Kidney glomerular epithelial cell (primary cell): Measurements from ENCODE around the gene TRPC4.
A peak's percentile ranks its signal among the peaks of the same experiment; 100 is the strongest.
"Not testable (repeated sequence)": the region's sequence is repeated elsewhere in the genome, so short reads cannot be mapped to it uniquely, and the experiment has no call there.

Experiments
- DNase-seq: peaks from one replicate; lab custom pipeline; 2025; lab: John Stamatoyannopoulos, UW

The TRPC4 gene

GRCh38 chr13:37816276-37816675, 53.3 kb downstream of the TRPC4 start:
- no peak for DNase-seq

DNA sequence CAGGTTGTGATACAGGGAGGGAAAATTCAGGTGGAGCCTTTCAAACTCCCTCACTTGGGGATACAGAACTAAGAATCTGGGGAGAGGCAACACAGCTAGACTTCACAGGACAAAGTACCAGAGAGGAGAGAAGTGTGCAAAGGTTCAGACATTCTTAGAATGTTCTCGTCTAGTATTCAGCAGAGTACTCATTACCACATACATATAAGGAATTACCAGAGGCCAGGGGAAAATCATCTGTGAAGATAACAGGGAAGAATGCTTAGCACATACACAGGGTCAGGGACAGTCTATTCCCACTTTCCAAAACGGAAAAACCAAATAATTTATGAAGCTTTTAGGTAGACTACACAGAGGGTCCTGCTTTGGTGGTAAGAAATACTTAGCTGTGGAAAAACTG, 58.1 kb downstream of the TRPC4 start:
- no peak for DNase-seq

DNA sequence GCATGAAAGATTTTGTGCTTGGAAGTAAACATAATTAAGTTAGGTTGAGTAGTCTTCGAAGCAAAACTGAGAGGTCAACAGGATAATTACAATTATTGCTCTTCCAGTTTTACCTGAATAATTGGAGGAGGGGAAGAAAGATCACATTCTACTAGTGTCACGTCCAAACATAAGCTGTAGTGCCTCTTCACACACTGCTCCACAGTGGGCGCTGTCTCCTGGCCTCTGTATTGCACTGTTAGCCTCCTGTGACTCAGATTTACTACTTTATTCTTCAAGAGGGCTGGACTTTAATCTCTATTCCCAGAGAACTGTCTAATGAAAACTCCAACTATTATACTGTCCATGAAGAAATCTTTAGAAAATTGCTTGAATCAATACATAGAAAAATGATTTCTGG, 62.9 kb downstream of the TRPC4 start:
- no peak for DNase-seq

- DNase-seq: no peak
Observed at GRCh38 chr13:37797631-37798030, 71.9 kb downstream of the TRPC4 start.

- DNase-seq: not testable (repeated sequence)
Observed at GRCh38 chr13:37796795-37797194, 72.8 kb downstream of the TRPC4 start.

DNA sequence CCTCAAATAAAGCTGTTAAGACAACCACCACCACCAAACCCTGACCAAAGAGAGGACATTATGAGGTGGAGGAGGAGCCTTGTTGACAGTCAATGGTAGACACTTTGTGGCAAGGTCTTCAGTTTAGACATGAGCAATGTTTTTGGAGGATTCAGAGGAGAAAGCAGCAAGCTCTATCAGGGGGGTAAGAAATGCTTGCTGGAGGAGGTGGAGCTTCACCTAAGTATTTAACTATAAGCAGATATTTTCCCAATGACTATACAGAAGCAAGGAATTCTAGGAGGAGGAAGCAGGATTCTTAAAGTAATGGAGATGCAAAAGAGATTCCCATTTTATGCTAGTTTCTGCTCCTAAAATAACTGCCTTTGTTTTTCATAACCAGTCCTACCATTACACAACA, 74.2 kb downstream of the TRPC4 start:
- DNase-seq: no peak

- DNase-seq: no peak
Observed at GRCh38 chr13:37791699-37792098, 77.9 kb downstream of the TRPC4 start.

DNA sequence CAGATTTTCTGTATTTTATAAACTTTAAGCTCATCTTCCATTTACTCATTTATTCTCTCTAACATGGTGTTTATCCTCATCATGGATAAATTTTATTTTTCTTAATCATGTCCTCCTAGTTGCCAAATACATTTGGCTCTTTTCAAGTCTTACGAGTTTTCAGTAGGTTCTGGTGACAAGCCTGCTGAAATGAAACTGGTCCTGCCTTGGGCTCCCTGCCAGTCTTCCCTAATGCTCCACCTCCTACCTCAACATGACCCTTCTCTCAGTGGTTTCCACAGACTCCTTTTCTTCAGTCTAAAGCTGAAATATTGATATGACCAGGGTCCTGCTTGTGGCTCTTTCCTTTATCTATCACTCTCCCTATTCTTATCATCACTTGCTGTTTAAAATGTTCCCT, 81.2 kb downstream of the TRPC4 start:
- no peak for DNase-seq

- DNase-seq: no peak
Observed at GRCh38 chr13:37777676-37778075, 91.9 kb downstream of the TRPC4 start.

- DNase-seq: no peak
Observed at GRCh38 chr13:37775871-37776270, 93.7 kb downstream of the TRPC4 start.

- no peak for DNase-seq
Observed at GRCh38 chr13:37772644-37773043, 96.9 kb downstream of the TRPC4 start.

DNA sequence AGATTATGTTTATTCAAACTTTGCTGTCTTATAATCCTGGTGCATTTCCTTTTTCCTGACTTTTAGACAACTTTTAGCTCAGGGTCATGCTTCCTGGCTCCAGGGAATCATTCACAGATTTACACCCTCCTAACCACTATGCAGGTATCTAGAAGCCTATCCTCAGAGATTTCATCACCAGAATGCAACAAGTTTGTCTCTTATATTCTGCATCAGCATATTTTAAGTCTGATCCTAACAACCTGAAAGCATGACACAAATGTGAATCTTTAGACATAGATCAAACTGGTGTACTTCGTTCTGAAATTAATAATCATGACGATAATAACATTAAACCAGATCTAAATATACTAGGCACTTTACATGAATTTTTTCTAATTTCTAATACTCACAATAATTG, 100.0 kb downstream of the TRPC4 start:
- DNase-seq: no peak

- no peak for DNase-seq
Observed at GRCh38 chr13:37769078-37769477, 100.5 kb downstream of the TRPC4 start.

DNA sequence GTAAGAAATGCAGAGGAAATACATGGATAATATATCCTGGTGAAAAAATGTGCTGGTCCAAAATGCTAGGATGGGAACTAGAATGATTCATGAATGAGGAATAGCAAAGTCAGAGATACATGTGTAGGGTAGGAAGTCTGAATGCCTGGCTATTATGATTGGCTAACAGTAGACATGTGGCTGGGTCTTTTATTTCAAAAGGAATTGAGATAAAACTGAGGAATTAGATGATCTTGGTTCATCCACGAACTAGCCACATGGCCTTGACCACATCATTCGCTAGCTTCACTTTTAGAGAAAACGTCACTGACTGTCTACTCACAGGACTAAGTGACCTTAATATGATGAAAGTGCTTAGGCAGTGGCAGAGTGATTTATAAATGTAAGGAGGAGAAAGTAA, 103.1 kb downstream of the TRPC4 start:
- no peak for DNase-seq

DNA sequence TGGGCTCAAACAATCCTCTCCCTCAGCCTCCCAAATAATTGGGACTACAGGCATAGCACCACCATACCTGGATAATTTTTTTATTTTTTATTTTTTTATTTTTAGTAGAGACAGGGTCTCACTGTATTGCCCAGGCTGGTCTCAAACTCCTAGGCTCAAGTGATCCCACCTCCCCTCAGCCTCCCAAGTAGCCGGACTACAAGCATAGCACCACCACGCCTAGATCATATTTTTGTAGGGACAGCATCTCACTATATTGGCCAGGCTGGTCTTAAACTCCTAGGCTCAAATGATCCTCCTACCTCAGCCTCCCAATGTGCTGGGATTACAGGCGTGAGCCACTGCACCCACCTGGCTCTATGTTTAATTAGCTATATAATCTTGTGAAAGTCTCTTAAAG, 114.2 kb downstream of the TRPC4 start:
- DNase-seq: no peak

DNA sequence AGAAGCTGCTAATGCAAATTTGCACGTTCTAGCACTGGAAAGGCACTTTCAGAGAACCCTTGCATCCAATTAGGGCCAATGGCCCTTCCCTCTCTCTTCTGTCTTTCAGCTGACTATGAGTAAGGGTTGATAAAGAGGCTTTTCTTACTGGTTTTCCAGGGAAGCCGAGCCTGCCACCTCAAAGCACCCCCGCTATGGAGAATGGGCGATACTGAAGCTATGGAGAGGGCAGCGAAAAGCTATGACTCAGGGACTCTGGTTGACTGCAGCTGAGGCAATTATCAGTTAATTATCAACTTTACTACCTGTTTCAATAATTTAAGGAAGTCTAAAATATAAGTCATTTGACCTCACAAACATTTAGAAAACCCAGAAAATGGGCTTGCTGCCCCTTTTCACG, 115.8 kb downstream of the TRPC4 start:
- DNase-seq: peak; percentile 70

DNA sequence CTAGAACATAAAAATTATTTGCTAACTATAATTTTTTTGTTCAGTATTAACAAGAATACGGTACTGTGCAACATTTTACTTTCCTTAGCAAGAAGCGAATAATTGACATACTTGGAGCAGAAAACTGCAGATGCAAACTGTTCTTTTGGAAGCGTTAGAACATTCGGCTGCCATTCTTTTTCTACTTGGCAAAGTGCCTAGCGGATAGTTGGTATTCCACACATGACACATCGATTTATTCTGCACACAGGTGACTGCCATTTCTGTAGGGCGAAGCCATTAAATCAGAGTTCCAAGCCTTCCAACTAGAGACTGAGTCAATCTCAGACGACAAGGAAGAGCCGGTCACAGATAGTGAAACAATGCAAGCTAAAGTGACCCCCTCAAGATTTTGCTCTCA, 117.4 kb downstream of the TRPC4 start:
- no peak for DNase-seq

GRCh38 chr13:37751025-37751424, 118.5 kb downstream of the TRPC4 start:
- no peak for DNase-seq

DNA sequence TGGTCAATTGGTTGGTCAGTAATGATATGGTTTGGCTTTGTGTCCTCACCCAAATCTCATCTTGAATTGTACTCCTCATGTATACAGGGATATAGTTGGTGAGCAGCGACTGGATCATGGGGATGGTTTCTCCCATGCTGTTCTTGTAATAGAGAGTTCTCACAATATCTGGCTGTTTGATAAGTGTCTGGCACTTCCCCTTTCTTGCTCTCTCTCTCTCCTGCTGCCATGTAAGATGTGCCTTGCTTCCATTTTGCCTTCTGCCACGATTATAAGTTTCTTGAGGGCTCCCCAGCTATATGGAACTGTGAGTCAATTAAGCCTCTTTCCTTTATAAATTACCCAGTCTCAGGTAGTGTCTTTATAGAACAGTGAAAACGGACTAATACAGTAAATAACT, 120.7 kb downstream of the TRPC4 start:
- DNase-seq: no peak

DNA sequence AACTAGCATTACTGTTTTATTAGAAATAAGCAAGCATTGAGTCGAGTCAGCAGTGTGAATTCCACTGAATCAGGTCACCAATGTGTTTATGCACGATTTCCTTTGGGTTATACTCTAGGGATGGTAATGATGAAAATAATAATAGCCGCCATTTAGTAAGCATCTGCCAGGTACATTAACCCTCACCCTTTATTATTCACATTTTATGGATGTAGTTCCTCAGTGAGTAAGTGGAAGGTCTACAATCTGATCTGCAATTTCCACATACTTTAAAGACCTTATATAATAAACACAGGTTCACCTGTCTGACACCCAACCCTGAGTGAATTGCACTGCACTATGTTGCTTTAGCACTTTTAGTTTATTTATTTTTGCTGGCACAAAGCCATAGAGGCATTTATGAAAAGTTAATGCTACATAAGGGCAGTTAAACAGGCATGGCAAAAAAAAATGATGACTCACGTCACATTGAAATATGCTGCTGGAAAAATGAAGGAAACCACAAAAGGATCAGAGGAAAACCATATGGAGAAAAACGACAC, 122.4 kb downstream of the TRPC4 start:
- no peak for DNase-seq

DNA sequence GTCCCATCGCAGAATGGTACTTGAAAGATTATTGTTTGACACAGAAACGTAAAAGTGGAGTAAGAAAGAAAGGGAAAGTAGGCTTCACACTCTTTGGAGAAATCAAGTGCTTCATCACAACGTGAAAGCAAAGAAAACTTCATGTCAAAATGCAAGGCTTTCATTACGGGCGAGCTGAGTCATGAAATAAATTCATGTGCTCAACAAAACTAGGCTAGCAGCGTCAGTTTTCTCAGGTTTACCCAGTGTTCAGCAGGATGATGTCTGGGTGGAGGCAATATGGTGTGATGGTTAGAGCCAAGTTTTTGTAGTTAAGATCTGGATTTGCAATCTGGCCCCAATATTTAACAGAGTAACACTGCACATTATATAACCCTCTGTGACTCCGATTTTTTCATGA, 128.0 kb downstream of the TRPC4 start:
- DNase-seq: no peak

DNA sequence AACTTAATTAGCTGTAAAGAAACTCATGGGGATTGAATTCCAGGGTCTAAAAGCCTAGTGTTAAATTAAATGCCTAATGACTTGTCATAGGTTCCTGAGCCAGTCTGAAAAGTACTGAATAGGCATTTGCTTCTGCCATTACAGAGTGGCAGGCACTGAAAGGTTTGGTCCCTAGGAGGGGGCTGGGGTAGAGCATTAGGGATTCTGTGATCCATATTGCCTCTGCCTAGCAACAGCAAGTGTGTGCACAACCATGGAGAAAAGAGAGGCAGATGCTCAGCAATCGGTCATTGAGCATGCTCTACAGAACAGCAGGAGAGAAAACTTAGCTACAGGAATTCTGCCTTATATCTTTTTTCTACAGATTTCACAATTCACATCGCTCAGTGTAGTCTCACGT, 133.5 kb downstream of the TRPC4 start:
- DNase-seq: no peak

DNA sequence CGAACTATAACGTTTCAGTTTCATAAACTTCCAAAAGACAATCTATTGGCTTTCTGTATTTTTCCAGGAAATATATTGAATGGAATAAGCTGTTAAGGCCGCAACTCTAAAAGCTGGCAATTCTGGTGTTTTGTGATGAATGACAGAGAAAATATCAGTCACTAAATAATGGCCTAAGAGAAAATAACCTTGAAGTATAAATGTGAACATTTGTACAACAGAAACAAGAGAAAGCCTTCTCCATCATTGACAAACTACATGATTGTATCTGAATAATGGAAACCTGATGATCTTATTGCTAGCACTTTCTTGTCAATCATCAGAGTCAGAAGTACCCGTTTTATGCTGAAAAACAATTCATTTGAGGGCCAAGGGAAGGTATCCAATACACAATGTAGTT, 134.3 kb downstream of the TRPC4 start:
- no peak for DNase-seq

DNA sequence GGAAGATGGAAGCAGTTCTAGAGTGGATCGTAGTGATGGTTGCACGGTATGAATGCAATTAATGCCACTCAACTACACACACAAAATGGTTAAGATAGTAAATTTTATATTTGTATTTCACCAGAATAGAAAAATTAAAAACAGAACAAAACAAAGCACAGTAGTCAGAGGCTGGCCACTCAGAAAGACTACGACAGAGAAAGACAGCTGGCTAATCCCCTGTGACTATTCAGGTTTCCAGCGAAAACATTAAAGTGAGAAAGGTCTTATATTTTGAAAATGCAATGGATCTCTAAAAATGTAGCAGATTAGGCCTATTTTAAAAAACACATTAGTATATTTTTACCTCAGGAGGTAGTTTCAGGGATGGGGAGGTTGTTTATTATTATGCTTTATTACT, 139.7 kb downstream of the TRPC4 start:
- no peak for DNase-seq
